H1 (cell line): ENCODE measurements around the gene SLC8A1.

Experiments
- ATF2 ChIP-seq: IDR thresholded peaks from 2 replicates; pipeline ENCODE4 v1.6.1; 2012; ENCODE audit warnings: low read length, inconsistent platforms
- ATF3 ChIP-seq: IDR thresholded peaks from 2 replicates; pipeline ENCODE4 v1.6.1; 2011; ENCODE audit warnings: low read depth, mild to moderate bottlenecking, low read length; ENCODE audit not compliant: insufficient read depth
- CREB1 ChIP-seq: IDR thresholded peaks from 2 replicates; pipeline ENCODE4 v1.6.1; 2012; ENCODE audit warnings: inconsistent platforms
- CTCF ChIP-seq, 3 experiments: IDR thresholded peaks; 1 replicate in 2 of 3; 2 replicates in 1 of 3; pipeline versions ENCODE4 v1.5.1 to v1.6.1; 2011; ENCODE audit warnings: low read length in 3 of 3, mild to moderate bottlenecking in 3 of 3, inconsistent platforms in 2 of 3, low read depth in 1 of 3, moderate library complexity in 1 of 3; ENCODE audit not compliant: insufficient read depth in 1 of 3; ENCODE audit errors: control extremely low read depth in 1 of 3
- EP300 ChIP-seq, 2 experiments: IDR thresholded peaks; 1 replicate in 1 of 2; 2 replicates in 1 of 2; pipeline ENCODE4 v1.6.1; 2011 to 2012; ENCODE audit warnings: low read depth in 2 of 2, low read length in 2 of 2, mild to moderate bottlenecking in 2 of 2, borderline replicate concordance in 1 of 2, inconsistent platforms in 1 of 2, moderate library complexity in 1 of 2
- HDAC2 ChIP-seq, 2 experiments: fragments of 300-600 bp in 1 of 2; sonication (generic) in 1 of 2; IDR thresholded peaks; 2 replicates each; pipeline ENCODE4 v1.6.1; 2011 to 2012; ENCODE audit warnings: low read depth in 2 of 2, low read length in 2 of 2, mild to moderate bottlenecking in 2 of 2, moderate library complexity in 2 of 2, borderline replicate concordance in 1 of 2, inconsistent platforms in 1 of 2
- JUND ChIP-seq: IDR thresholded peaks from 2 replicates; pipeline ENCODE4 v1.6.1; 2011; ENCODE audit warnings: mild to moderate bottlenecking, improper control_type of control experiment, low read length
- KDM1A ChIP-seq: fragments of 200-600, 300-600 bp; sonication (generic); IDR thresholded peaks from 2 replicates; pipeline ENCODE4 v1.7.1; 2016; ENCODE audit warnings: mild to moderate bottlenecking, low read length, borderline replicate concordance
- PHF8 ChIP-seq: fragments of 200-600 bp; sonication (generic); conservative IDR thresholded peaks from 2 replicates; pipeline ENCODE4 v1.7.1; 2012; ENCODE audit warnings: low read depth, mild to moderate bottlenecking, inconsistent platforms, low read length, moderate library complexity
- POLR2A ChIP-seq, 2 experiments: IDR thresholded peaks; 1 replicate in 1 of 2; 2 replicates in 1 of 2; pipeline ENCODE4 v1.6.1; 2011; ENCODE audit warnings: low read depth in 2 of 2, low read length in 2 of 2, mild to moderate bottlenecking in 2 of 2; ENCODE audit errors: control extremely low read depth in 1 of 2
- POU5F1 ChIP-seq: IDR thresholded peaks from 2 replicates; pipeline ENCODE4 v1.6.1; 2011; ENCODE audit warnings: low read depth, mild to moderate bottlenecking, low read length, moderate library complexity
- RXRA ChIP-seq: IDR thresholded peaks from 2 replicates; pipeline ENCODE4 v1.6.1; 2011; ENCODE audit warnings: low read depth, mild to moderate bottlenecking, low read length, moderate library complexity; ENCODE audit not compliant: insufficient read depth
- TBP ChIP-seq: IDR thresholded peaks from 2 replicates; pipeline ENCODE4 v1.6.1; 2011; ENCODE audit warnings: low read depth, low read length, improper control_type of control experiment
- ZNF274 ChIP-seq: IDR thresholded peaks from 2 replicates; pipeline ENCODE4 v1.7.0; 2012; ENCODE audit warnings: low read length, borderline replicate concordance; ENCODE audit errors: extremely low read depth

GRCh38 chr2:40123326-40123725 lies 328.6 kb downstream of the SLC8A1 start:
- TF ChIP-seq EP300 (IDR thresholded peaks at IDR 0.05; ENCODE audit: borderline replicate concordance in 1 of 2, low read depth in 2 of 2, low read length in 2 of 2) (no peak), CTCF (IDR thresholded peaks at IDR 0.05; ENCODE audit: control extremely low read depth in 1 of 3, insufficient read depth in 1 of 3, low read depth in 1 of 3, low read length in 3 of 3) (no peak), PHF8 (no peak), ATF2 (no peak), KDM1A (no peak), CREB1 (no peak), TBP (no peak), ATF3 (no peak), POLR2A (IDR thresholded peaks at IDR 0.05; ENCODE audit: control extremely low read depth in 1 of 2, low read depth in 2 of 2, low read length in 2 of 2) (no peak), ZNF274 (no peak), JUND (no peak), HDAC2 (IDR thresholded peaks at IDR 0.05; ENCODE audit: borderline replicate concordance in 1 of 2, low read depth in 2 of 2, low read length in 2 of 2) (no peak), POU5F1 (no peak), RXRA (no peak)
